Liver (tissue), 4 donors: Measurements from ENCODE around the gene USP17L17. TPM values are rescaled to one million over a fixed set of nuclear protein-coding genes. Genes with fewer than 3 reads are reported as not detected.

Experiments used
- polyA plus RNA-seq, 2 donors: library from polyadenylated mRNA; stranded (reverse) in 1 of 2; unstranded in 1 of 2; fragments of 200-250 nt in 1 of 2; fragments of >200 nt in 1 of 2; fragmentation: Nextera tagmentation in 1 of 2; extraction: Ambion mirVana in 1 of 2; gene quantifications; one replicate each; pipeline versions ENCODE4 v1.2.1 to v1.2.3, GENCODE V29; 2013 to 2015
- total RNA-seq, 2 donors: library from RNA; depleted of rRNA; stranded (reverse); fragments of >200 nt; gene quantifications; one replicate each; pipeline ENCODE4 v1.2.3, GENCODE V29; 2014
- donor health status: healthy.
- donor health status: healthy.
- donor health status: healthy.

Gene USP17L17
- total and polyA plus RNA-seq, 4 donors, result not detected

Other genes starting within 250 kb of the USP17L17 start
- not detected for gene FAM90A26, start 73.5 kb upstream of the USP17L17 start, total RNA-seq
- gene FAM90A26, start 73.5 kb upstream of the USP17L17 start, polyA plus RNA-seq, result not detected
- gene USP17L10, start 33.2 kb upstream of the USP17L17 start, total RNA-seq, result not detected
- gene USP17L10, start 33.2 kb upstream of the USP17L17 start, polyA plus RNA-seq, result not detected
- not detected for gene USP17L11, start 28.5 kb upstream of the USP17L17 start, total RNA-seq
- gene USP17L11, start 28.5 kb upstream of the USP17L17 start, polyA plus RNA-seq, result not detected
- gene USP17L12, start 23.7 kb upstream of the USP17L17 start, total RNA-seq, result not detected
- not detected for gene USP17L12, start 23.7 kb upstream of the USP17L17 start, polyA plus RNA-seq
- gene USP17L13, start 19.0 kb upstream of the USP17L17 start, total RNA-seq, result not detected
- gene USP17L13, start 19.0 kb upstream of the USP17L17 start, polyA plus RNA-seq, result not detected
- not detected for gene USP17L15, start 9.5 kb upstream of the USP17L17 start, total RNA-seq
- not detected for gene USP17L15, start 9.5 kb upstream of the USP17L17 start, polyA plus RNA-seq
- not detected for gene USP17L18, start 4.8 kb downstream of the USP17L17 start, total RNA-seq
- not detected for gene USP17L18, start 4.8 kb downstream of the USP17L17 start, polyA plus RNA-seq
- gene USP17L19, start 9.5 kb downstream of the USP17L17 start, total RNA-seq, result not detected
- gene USP17L19, start 9.5 kb downstream of the USP17L17 start, polyA plus RNA-seq, result not detected
- gene USP17L20, start 14.2 kb downstream of the USP17L17 start, total RNA-seq, result not detected
- gene USP17L20, start 14.2 kb downstream of the USP17L17 start, polyA plus RNA-seq, result not detected
- gene USP17L21, start 19.0 kb downstream of the USP17L17 start, total RNA-seq, result not detected
- gene USP17L21, start 19.0 kb downstream of the USP17L17 start, polyA plus RNA-seq, result not detected
- not detected for gene USP17L22, start 23.7 kb downstream of the USP17L17 start, total RNA-seq
- gene USP17L22, start 23.7 kb downstream of the USP17L17 start, polyA plus RNA-seq, result not detected
- not detected for gene USP17L24, start 81.3 kb downstream of the USP17L17 start, total RNA-seq
- gene USP17L24, start 81.3 kb downstream of the USP17L17 start, polyA plus RNA-seq, result not detected
- gene USP17L25, start 86.0 kb downstream of the USP17L17 start, total RNA-seq, result not detected
- gene USP17L25, start 86.0 kb downstream of the USP17L17 start, polyA plus RNA-seq, result not detected
- not detected for gene USP17L26, start 90.8 kb downstream of the USP17L17 start, total RNA-seq
- gene USP17L26, start 90.8 kb downstream of the USP17L17 start, polyA plus RNA-seq, result not detected
- gene USP17L5, start 95.5 kb downstream of the USP17L17 start, total RNA-seq, result not detected
- not detected for gene USP17L5, start 95.5 kb downstream of the USP17L17 start, polyA plus RNA-seq
- gene USP17L27, start 100.3 kb downstream of the USP17L17 start, total RNA-seq, result not detected
- not detected for gene USP17L27, start 100.3 kb downstream of the USP17L17 start, polyA plus RNA-seq
- gene USP17L28, start 105.0 kb downstream of the USP17L17 start, total RNA-seq, result not detected
- not detected for gene USP17L28, start 105.0 kb downstream of the USP17L17 start, polyA plus RNA-seq
- gene USP17L29, start 109.8 kb downstream of the USP17L17 start, total RNA-seq, result not detected
- gene USP17L29, start 109.8 kb downstream of the USP17L17 start, polyA plus RNA-seq, result not detected
- not detected for gene USP17L30, start 119.2 kb downstream of the USP17L17 start, total RNA-seq
- not detected for gene USP17L30, start 119.2 kb downstream of the USP17L17 start, polyA plus RNA-seq
- not detected for gene DEFB131A, start 200.5 kb downstream of the USP17L17 start, total RNA-seq
- not detected for gene DEFB131A, start 200.5 kb downstream of the USP17L17 start, polyA plus RNA-seq